ENCODE results near the gene NUBPL. TPM values are rescaled to one million over a fixed set of nuclear protein-coding genes. Genes with fewer than 3 reads are reported as not detected.
"Not testable (repeated sequence)": the region's sequence is repeated elsewhere in the genome, so short reads cannot be mapped to it uniquely, and the experiment has no call there.

NUBPL gene
- total and polyA plus RNA-seq, 7 donors = 3.3 to 16.3 (median 8.5) TPM

GRCh38 chr14:31855262-31855661 lies 294.1 kb downstream of the NUBPL start:
- DNase-seq (no peak), ATAC-seq (no peak)
- no peak for TF ChIP-seq CTCF (IDR thresholded peaks at IDR 0.05)
- WGBS, 3 donors = 89 to 98% (median 95%) methylated on average over 1 of the region's 1 CpG
- Histone ChIP-seq H3K36me3 (ENCODE audit: insufficient read depth in 1 of 2, low read depth in 1 of 2) (no peaks in the 10 kb centered on the region), H3K9me3 (no peaks in the 10 kb centered on the region), H3K27ac (no peak overlapping the region), H3K4me1 (no peaks in the 10 kb centered on the region), H3K27me3 (ENCODE audit: insufficient read depth in 3 of 3, low read length in 2 of 3) (no peaks in the 10 kb centered on the region), H3K4me3 (no peak overlapping the region)
- intact Hi-C loops (cut with DNase I) = no loop called here

GRCh38 chr14:31856003-31856402 lies 294.8 kb downstream of the NUBPL start:
- DNase-seq; H3K9me3 ChIP-seq; H3K4me3 ChIP-seq; intact Hi-C loops (cut with DNase I); ATAC-seq; H3K4me1 ChIP-seq; H3K36me3 ChIP-seq (ENCODE audit: insufficient read depth in 1 of 2, low read depth in 1 of 2); H3K27me3 ChIP-seq (ENCODE audit: insufficient read depth in 3 of 3, low read length in 2 of 3); H3K27ac ChIP-seq: not testable (repeated sequence)
- 91 to 99% (median 94%) methylated on average over 2 of the region's 2 CpGs for WGBS, 3 donors

GRCh38 chr14:31858868-31859267 lies 297.7 kb downstream of the NUBPL start:
- DNase-seq = no peak
- no peaks in the 10 kb centered on the region for H3K27me3 ChIP-seq (ENCODE audit: insufficient read depth in 3 of 3, low read length in 2 of 3)
- H3K36me3 ChIP-seq (ENCODE audit: insufficient read depth in 1 of 2, low read depth in 1 of 2) = no peaks in the 10 kb centered on the region
- H3K4me1 ChIP-seq = no peaks in the 10 kb centered on the region
- no peak overlapping the region for H3K27ac ChIP-seq
- no peaks in the 10 kb centered on the region for H3K9me3 ChIP-seq
- no peak for TF ChIP-seq CTCF (IDR thresholded peaks at IDR 0.05)
- 93 to 97% (median 94%) methylated on average over 1 of the region's 1 CpG for WGBS, 3 donors
- intact Hi-C loops (cut with DNase I) = no loop called here
- no peak overlapping the region for H3K4me3 ChIP-seq
- ATAC-seq = no peak

DNA sequence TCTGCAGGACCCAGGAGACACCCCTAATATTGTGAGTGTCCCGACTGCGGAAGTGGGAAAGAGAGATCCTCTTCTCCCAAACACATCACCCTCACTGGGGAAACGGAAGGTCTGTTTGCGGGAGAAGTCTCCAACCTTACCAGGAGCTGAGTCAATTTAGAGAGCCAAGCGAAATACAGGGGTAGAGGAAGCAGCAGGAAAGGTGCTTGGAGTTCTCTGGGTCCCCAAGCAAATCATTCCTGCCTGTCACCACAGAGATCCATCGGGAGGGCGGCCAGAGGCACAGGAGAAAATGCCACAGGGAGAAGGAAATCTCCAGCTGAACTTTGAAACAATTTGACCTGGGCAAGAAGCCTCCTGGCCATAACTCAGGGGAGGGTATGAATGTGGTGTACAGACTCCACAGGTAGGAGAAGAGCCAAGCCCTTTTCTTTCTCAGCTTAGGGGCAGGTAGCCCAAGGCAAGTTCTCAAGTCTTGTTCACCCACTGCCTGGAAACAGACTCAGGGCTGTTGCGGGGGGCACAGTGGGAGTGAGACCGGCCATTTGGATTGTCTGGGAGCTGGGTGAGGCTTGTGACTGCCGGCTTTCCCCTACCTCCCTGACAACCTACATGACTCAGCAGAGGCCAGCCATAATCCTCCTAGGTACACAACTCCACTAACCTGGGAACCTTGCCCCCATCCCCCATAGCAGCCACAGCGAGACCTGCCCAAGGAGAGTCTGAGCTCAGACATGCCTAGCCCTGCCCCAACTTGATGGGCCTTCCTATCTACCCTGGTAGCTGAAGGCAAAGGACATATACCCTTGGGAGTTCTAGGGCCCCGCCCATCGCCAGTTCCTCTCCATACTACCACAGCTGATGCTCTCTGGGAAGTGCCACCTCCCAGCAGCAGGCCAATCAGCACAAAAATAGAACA lies 304.0 kb downstream of the NUBPL start:
- H3K36me3 ChIP-seq (ENCODE audit: insufficient read depth in 1 of 2, low read depth in 1 of 2) = no peaks in the 10 kb centered on the region
- H3K27me3 ChIP-seq (ENCODE audit: insufficient read depth in 3 of 3, low read length in 2 of 3) = no peaks in the 10 kb centered on the region
- H3K4me3 ChIP-seq = no peak overlapping the region
- DNase-seq = no peak
- H3K27ac ChIP-seq = no peak overlapping the region
- ATAC-seq = no peak
- TF ChIP-seq CTCF (IDR thresholded peaks at IDR 0.05) = no peak
- intact Hi-C loops (cut with DNase I) = no loop called here
- no peaks in the 10 kb centered on the region for H3K9me3 ChIP-seq
- 93 to 97% (median 93%) methylated on average over 13 of the region's 13 CpGs for WGBS, 3 donors
- H3K4me1 ChIP-seq = no peaks in the 10 kb centered on the region

- intact Hi-C loops (cut with DNase I) = no loop called here
- no peaks in the 10 kb centered on the region for H3K4me1 ChIP-seq
- DNase-seq (no peak), ATAC-seq (no peak)
- H3K27ac ChIP-seq = no peak overlapping the region
- no peak for TF ChIP-seq CTCF (IDR thresholded peaks at IDR 0.05)
- H3K4me3 ChIP-seq = no peak overlapping the region
- no peaks in the 10 kb centered on the region for H3K36me3 ChIP-seq (ENCODE audit: insufficient read depth in 1 of 2, low read depth in 1 of 2)
- no peaks in the 10 kb centered on the region for H3K9me3 ChIP-seq
- H3K27me3 ChIP-seq (ENCODE audit: insufficient read depth in 3 of 3, low read length in 2 of 3) = no peaks in the 10 kb centered on the region
Observed at GRCh38 chr14:31867570-31867969, 306.4 kb downstream of the NUBPL start.

- H3K9me3 ChIP-seq; H3K27ac ChIP-seq; H3K36me3 ChIP-seq (ENCODE audit: insufficient read depth in 1 of 2, low read depth in 1 of 2); DNase-seq; H3K27me3 ChIP-seq (ENCODE audit: insufficient read depth in 3 of 3, low read length in 2 of 3); intact Hi-C loops (cut with DNase I); H3K4me3 ChIP-seq; H3K4me1 ChIP-seq; ATAC-seq: not testable (repeated sequence)
- WGBS, 3 donors = 90 to 94% (median 90%) methylated on average over 2 to 3 of the region's 3 CpGs
Observed at GRCh38 chr14:31868096-31868495, 306.9 kb downstream of the NUBPL start.
